GM23248 (cell line): ENCODE data around the gene AK2.

Source experiments
- EZH2 ChIP-seq: fragments of 200-600 bp; sonication (generic); IDR thresholded peaks from 2 replicates; pipeline ENCODE4 v1.6.1; 2018; ENCODE audit warnings: antibody characterized with exemption, mild to moderate bottlenecking; ENCODE audit not compliant: insufficient read depth, poor library complexity, severe bottlenecking
- EZH2phosphoT487 ChIP-seq: fragments of 200-600 bp; sonication (generic); IDR thresholded peaks from 2 replicates; pipeline ENCODE4 v1.6.1; 2018; ENCODE audit warnings: antibody characterized with exemption, moderate library complexity, mild to moderate bottlenecking, low read depth; ENCODE audit not compliant: insufficient read depth

- TF ChIP-seq EZH2 (no peak), EZH2phosphoT487 (no peak)
Measured at GRCh38 chr1:33045814-33046213, 9.1 kb upstream of the AK2 start.
